SW 1271 (cell line): ENCODE measurements around the gene TTC33.
A peak's percentile ranks its signal among the peaks of the same experiment; 100 is the strongest.
"Not testable (repeated sequence)": the region's sequence is repeated elsewhere in the genome, so short reads cannot be mapped to it uniquely, and the experiment has no call there.

Experiments
- DNase-seq, 2 experiments: peaks; one replicate each; lab custom pipeline; 2025; lab: John Stamatoyannopoulos, UW

The TTC33 gene

DNA sequence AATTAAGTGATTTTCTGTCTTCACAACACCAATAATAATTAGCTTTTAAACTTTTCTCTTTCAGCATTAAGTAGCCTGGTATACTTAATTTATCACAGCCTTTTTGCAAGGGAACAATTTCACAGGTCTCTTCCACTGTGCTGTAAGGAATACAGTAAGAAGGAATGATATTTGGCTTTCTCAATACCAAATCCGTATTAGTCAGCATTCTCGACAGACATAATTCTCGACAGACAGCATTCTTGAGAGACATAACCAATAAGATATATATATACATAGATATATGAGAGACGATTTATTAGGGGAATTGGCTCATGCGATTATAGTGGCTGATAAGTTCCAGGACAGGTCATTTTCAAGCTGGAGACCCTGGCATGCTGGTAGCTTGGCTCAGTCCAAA, 24.4 kb upstream of the TTC33 start:
- no peak for DNase-seq

DNA sequence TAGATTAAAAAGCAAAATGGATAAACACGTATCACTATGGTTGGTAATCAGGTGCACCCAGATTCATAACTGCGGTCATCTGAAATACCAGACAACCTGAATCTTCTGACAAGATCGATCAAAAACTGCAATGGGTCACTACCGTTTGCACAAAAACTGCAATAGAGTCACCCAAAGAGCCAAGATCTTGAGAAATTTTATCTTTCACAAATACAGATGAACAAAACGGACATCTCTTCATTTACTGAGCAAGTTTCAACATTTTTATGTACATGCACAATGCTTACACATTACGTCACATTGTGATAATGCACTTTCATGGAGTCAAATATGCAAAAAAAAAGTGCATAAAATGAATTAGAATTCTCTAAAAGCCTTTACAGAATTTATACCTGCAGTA, 23.8 kb upstream of the TTC33 start:
- DNase-seq = no peak

DNA sequence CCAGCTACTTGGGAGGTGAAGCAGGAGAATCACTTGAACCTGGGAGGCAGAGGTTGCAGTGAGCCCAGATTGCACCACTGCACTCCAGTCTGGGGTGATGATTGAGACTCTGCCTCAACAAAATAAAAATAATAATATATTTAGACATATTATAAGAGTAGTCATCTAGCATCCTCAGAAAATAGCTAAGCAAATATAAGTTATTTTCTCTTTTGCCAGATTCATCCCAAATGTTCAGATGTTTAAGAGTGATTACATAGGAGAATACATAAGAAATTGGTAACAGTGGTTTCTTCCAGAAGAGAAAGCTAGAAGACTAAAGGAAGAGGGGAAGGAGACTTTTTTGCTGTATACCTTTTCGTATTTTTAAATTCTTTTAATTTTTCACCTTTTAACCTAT, 22.4 kb upstream of the TTC33 start:
- DNase-seq = no peak

DNA sequence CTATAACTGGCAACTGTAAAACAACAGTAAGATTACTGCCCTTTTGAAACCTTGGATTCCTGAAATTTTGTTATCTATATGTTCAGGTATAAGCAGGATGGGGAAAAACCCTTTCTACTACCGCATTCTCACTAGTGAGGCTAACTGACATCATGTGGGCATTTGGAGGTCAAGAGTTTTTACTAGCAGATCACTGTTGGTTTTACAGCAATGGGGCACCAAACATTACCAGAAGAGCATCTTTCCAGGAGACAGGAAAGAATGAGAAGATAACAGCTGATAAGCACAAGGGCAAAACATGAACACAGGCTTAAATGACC, 20.9 kb upstream of the TTC33 start:
- DNase-seq = no peak

DNA sequence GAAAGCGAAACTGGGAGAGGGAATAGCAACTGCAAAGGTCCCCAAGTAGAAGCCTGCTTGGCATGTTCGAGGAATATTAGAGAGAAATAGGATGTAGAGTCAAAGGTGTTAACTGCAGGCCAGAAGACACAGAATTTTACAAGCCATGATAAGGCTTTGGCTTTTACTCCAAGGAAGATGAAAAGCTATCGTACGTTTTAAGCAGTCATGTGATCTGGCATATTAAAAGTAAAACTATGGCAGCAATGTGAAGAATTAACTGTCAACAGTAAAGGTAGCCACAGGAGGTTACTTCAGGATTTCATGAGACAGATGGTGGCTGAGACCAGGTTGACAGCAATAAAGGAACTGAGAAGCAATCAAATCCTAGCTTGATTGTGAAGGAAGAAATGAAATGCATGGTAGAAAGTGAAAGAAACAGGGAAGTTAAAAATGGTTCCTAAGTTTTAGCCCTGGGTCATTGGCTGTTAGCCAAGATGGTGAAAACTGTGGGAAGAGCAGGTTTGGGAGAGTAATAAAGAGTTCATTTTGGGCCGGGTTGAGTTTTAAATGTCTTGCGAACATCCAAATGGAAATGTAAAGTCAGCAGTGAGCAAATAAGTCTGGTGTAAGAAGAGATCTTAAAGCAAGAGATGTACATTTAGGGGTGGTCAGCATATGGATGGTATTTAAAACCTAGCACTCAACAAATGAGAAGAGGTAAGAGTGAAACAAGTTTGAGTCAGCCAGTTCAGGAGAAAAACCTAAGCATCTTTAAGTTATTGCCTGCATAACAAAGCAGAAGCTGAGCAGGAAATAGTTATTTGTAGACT, 20.3 kb upstream of the TTC33 start:
- no peak for DNase-seq

DNA sequence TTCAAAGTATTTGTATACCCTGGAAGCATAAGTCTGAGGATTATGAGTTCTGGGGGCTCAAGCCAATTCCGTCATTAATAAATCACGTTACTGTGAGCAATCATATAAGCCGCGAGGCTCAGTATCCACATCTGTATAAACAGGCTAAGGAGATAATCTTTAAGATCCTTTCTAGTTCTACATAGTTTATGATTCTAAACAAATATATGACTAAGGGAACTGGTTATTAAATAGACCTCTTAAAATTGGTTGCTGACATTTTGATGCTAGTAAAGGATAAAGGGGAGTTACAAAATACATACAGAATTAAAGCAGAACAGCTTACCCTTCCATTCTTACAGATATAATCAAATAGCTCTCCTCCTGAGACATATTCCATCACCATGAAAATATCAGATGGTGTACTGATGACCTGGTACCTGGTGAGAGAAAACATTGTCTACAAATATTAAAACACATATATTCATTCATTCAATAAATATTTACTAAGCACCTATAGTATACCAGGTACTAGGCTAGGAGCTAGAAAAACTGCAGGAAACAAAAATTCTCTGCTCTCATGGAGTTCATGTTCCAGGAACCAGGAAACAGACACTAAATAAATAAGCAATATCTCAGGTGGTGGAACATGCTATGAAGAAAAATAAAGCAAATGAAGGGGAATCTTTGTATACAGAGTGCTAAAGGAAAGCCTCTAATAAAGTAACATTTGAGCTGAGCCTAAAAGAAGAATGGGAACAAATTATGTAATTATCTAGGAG, 19.5 kb upstream of the TTC33 start:
- DNase-seq = no peak

DNA sequence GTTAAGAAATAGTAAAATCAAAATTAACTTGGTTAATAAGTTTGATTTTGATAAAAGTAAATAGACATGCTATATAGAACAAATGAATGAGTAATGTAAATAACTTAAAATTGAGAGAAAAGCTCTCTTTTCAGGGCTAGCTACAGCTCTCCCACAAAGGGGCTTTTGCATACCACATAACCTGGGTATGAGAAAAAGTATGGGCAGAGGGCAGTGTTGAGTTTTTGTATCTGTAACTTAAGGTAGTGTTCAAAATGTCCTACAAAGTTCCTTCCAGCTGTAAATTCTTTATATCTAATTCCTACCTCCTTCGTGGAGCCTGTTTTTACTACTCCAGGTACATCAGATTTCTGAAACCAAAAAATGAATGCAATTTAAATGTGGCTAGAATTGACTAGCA, 18.9 kb upstream of the TTC33 start:
- DNase-seq = no peak

DNA sequence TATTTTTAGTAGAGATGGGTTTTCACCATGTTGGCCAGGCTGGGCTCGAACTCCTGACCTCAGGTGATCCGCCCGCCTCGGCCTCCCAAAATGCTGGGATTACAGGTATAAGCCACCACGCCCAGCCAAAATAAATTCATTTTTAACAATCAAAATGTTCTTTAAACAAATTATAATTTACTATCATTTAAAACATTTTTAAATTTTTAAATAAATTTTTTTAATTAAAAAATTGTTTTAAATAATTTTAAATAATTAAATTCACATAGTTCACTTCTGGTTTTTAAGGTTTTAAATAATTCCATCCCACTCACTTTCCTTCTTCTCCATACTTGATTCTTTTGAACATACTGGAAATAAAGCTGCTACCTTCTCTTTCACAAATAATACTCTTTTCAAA, 15.0 kb upstream of the TTC33 start:
- no peak for DNase-seq

DNA sequence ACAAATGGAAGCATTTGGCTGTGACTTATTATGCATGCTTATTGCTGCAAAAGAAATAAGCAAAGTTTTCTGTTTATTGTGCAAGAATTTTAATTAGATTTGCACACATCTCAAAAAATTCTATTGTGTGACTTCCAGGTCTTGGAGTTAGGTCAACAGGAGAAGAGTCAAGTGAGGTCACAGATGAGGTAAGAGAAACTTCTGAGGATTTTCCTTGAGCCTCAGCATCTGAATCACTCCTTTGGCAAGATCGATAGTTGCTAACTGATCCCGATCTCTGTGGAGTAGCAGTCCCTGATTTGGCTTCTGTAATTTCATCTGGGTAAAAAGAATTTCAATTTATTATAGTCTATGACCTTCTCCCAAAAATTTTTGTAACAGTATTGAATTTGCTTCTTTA, 6.9 kb upstream of the TTC33 start:
- DNase-seq = no peak

DNA sequence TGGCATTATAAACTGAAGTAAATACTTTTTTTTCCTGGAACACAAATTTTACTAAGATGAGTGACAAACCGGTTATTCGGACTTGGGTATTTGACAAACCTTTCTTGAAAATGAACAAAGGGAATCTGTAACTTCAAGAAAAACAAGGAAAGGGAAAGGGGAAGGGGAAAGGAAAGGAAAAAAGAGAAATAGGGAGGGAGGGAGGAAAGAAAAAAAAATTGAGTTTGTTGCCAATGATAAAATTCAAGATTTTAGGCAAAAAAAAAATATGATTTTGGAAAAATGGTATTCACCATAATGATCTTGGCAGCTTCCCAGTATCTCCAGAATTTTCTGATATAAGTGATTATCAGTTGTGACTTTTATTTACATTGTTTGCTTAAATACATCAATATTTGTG, 1.6 kb upstream of the TTC33 start:
- DNase-seq = no peak

DNA sequence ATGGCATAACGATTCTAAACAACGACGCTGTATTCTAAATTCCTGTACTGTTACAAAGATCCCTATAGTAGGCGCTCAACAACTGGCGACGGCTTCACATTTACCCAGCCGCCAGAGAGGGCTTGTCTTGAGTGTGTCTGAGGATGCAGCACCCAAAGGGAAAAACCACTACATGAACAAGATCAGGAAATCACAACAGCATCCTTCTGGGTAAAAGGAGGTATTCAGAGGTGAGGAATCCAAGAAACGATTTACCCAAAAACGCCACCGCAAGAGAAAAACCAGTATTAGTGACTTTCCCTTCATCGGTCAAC, 711 bp downstream of the TTC33 start:
- peak; percentile 68 to 89 for DNase-seq

DNA sequence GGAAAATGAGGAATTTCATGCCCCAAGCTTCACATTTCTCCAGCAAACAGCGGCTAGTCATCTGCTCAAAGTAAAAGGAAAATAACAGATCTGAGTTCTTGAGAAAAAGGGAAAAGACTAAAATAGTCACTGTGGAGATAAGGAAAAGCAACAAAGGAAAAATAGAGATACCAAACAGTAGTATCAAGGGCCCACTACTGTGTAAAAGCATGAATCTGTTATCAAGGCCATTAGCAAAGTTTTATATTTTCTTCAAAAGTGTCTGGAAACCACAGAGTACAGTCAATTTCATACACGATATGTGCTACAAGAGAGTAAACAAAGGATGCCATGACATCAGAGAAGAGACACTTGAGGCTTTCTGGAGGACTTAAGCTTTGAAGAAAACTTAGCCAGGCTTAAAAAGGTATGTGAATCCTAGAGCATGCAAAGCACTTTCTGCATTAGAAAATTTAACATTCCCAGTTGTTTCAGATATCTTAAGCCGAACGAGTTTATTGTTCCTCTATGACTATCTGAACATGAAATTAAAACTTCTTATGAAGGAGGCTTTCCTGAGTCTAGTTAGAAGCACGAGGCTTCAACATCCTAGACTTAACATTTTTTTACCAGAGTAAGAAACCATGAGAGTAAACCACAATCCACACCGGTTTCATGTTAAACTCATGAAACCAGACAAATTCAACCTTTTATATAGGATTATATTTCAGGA, 1.2 kb downstream of the TTC33 start:
- DNase-seq = no peak

DNA sequence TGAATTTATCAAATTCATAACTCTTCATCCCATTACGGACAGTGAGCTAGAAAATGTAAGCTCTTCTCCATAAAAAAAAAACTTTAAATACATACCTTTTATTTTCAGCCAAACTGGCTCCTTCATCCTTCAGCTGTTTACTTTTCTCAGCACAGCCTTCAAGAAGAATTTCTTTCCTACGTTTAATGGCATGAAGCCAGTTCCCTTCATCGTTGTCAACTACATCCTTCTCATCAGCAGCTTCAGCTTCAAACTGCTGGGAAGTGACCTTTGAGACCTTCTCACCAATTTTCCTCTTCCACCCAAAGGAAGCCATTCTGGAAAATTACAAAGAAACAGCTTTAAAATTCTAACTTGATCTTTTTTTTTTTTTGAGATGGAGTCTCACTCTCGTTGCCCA, 9.1 kb downstream of the TTC33 start:
- no peak for DNase-seq

DNA sequence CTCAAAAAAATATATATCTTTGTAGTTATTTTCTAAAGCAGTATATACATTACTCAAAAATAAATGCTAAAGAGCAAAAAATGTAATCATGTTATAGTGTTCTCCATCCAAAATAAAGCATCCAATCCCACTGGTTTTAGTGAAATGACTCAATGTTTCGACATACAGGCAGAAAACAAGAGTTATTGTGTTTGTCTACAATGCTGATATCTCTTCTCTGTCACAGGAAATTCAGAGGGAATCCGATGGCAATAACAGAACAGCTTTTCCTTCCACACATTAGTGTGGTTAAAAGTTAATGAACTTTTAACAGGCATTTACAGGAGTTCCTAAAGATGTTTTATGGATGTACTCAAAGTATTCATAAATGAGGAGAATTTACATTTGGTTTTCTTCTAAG, 12.0 kb downstream of the TTC33 start:
- no peak for DNase-seq

DNA sequence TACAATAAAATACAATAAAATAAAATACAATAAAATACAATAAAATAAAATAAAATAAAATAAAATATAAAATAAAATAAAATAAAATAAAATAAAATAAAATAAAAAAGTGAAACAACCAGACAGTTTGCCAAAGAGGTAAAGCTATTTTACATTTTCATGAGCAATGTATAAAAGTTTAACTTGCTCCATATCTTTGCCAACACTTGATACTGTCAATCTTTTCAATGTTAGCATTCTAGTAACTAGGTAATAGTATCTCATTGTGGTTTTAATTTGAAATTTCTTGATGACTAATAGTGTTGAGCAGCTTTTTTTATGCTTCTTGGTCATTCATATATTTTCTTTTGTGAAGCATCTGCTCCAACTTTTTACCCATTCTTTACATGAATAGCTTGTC, 17.3 kb downstream of the TTC33 start:
- DNase-seq = no peak

DNA sequence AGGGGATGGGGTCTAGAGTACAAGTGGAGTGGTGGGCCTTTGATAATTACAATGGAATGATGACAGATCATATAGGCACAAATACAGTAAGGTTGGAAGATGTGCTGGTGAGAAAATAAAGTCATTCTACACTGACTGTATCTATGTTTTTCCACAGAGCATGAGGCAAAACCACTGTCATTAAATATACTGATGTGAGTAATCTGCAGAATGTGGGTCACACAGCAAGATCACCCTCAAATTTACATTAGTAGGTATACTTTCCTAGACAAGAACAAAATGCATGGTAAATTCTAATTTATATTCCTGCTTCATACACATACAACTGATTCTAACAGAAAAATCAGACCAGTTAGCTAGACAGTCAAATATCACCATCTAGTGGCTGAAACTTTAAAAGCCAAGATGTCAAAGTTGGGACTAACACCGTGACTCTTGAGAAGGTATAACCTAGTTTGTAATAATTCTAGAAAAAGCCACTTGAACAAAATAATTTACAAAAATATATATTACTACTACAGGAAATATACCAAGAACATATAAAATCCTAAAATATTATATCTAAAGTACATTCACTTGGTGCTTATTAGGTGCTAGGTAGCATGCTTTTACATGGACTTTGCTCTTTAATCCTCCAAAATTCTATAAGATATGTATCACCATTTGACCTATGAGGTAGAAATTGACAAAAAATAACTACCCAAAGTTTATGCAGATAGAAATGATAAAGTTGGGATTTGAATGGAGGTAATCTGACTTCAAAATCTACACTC, 19.5 kb downstream of the TTC33 start:
- peak; percentile 32 to 76 for DNase-seq

DNA sequence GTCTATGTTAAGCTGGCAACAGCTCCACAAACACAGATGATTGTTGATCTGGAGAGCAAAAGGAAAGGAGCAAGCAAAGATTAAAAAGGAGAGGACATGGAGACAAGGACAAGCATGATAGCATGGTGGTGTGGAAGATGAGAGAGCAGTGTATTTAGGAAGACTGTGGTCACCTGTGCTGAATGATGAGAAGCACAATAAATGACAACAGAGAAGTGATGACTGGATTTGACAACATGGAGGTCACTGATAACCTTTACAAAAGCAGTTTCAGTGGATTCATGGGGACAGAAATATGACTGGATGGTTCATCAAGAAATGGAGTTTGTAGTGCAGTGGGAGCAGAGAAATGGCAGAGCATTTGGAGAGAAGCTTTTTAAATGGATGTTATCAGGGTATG, 20.2 kb downstream of the TTC33 start:
- no peak for DNase-seq

DNA sequence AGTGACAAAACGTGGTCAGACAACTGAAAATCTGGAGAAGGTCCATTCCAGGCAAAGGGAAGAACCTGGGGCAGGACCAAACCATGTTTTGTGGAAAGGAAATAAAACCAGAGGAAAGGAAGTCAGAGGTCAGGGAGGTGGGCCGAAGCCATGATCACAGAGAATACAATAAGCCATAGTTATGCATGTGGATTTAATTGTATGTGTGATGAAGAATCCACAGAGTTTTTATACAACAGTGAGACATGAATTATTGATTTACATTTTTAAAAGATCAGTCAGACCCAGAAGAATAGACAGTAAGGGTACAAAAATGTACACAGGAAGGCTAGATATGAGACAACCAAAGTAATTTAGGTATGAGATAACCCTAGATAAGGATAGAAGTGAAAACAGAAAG, 20.8 kb downstream of the TTC33 start:
- DNase-seq = peak in 1 of 2 experiments; percentile 34

DNA sequence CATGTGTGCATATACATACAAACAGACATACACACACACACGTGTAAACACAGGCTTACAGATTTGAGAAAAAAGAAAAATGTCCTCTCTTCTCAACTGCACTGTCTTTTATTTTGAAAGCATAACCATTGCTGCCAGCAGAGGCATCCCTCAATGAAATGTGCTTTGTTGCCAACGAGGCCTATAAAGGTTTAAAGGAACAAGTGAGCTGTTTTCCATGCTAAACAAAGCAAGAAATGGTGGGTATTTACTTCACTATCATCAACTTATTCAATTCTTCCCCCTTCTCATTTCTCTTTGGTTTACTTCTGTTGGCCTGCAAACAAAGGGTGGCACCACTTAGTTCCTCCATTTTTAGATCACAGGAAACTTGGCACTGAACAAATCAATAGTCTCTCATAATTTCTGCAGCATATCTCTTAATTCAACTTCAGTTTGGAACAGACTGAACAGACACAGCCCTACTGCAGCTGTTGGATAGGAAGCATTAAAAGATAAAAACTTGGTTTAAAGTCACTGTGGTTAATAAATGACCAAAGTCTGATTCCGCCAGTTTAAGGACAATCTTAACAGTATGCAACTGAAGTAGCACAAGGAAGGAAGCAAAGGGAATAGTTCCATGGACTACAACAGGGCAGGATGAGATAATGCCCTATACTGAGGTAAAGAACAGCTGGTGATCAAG, 21.7 kb downstream of the TTC33 start:
- DNase-seq = no peak

DNA sequence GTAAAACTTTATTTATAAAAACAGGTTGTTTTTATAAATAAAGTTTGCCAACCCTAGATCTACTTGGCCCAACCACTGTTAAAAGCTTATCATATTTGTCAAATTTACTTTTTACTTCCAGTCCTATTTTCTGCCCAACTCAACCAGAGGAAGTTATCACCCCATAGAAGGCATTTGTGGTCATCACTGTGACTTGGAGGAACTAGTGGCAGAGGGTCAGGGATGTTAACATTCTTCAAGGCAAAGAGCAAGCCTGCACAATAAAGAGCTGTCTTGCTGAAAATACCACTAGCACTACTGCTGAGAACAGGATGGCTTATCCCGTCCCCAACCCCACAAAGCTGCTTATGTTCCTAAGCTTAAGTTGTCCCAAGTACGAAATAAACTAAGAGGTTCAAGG, 22.3 kb downstream of the TTC33 start:
- no peak for DNase-seq

DNA sequence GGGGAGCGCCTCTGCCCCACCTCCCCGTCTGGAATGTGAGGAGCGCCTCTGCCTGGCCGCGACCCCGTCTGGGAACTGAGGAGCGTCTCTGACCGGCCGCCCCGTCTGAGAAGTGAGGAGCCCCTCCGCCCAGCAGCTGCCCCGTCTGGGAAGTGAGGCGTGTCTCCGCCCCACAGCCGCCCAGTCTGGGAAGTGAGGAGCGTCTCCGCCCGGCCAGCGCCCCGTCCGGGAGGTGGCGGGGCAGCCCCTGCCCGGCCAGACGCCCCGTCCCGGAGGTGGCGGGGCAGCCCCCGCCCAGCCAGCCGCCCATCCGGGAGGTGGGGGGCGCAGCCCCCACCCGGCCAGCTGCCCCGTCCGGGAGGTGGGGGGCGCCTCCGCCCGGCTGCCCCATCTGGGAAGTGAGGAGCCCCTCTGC, 33.3 kb downstream of the TTC33 start:
- DNase-seq = not testable (repeated sequence)

DNA sequence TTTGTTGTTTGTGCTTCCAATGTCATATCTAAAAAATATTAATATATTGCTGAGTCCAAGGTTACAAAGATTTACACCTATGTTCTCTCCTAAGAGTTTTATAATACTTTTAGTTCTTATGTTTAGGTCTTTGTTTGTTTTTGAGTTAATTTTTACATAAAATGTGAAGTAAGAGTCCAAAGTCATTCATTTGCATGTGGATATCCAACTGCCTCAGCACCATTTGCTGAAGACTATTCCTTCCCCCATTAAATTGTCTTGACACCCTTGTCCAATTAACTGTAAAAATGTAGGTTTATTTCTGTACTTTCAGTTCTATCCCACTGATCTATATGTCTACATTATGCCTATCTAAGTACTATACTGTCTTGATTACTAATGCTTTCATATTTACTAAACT, 35.7 kb downstream of the TTC33 start:
- DNase-seq = no peak
